ENCODE results near the gene SLC6A9.

The SLC6A9 gene

DNA sequence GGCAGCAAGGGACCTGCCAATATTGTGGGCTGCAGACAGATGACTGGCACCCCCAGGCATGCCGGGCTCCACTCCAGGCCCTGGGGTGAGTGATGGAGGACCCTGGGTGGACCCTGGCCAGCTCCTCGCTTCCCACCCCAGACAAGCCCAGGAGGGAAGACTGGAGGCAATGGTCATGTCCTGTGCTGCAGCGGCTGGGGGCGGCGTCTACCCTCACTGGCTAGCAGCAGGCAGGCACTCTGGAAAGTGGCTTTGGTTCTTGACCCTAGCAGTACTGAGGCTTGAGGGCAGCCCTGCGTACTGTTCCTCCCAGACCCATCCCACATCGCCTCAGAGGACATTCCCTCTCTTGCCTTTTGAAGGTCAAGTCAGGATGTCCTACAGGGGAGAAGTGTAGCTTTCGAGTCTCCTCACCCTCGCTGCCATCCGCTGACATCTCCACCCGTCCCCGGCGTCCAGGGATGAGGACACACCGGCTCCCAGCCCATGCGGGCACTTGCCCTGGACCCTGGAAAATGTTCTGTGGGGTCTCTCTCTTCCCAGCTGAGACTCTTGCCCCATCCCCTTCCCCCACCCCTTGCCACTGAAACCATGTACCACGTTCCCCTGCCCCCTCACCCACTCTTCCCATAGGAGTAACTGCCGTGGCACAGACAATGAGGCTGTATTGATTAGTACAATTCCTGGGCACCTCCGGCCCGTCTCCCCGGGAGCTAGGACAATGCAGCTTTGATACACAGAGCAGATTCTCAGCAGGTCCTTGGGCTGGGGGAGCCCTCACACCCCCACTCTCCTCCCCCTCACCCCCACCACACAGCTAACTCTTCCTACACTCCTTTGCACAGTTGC is 15.0 kb downstream of the SLC6A9 start:
- TF ChIP-seq, protein P1, sequence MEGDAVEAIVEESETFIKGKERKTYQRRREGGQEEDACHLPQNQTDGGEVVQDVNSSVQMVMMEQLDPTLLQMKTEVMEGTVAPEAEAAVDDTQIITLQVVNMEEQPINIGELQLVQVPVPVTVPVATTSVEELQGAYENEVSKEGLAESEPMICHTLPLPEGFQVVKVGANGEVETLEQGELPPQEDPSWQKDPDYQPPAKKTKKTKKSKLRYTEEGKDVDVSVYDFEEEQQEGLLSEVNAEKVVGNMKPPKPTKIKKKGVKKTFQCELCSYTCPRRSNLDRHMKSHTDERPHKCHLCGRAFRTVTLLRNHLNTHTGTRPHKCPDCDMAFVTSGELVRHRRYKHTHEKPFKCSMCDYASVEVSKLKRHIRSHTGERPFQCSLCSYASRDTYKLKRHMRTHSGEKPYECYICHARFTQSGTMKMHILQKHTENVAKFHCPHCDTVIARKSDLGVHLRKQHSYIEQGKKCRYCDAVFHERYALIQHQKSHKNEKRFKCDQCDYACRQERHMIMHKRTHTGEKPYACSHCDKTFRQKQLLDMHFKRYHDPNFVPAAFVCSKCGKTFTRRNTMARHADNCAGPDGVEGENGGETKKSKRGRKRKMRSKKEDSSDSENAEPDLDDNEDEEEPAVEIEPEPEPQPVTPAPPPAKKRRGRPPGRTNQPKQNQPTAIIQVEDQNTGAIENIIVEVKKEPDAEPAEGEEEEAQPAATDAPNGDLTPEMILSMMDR (IDR thresholded peaks at IDR 0.05; ENCODE audit: insufficient read depth, low read length, missing control alignments): no peak
- CTCF ChIA-PET: interaction anchor here (1.0 to 15.1 kb wide), 2 partner anchors 12 to 20 kb away, joined by 4 to 170 read pairs; no protein-coding TSS in a partner anchor
- H3K4me3 ChIP-seq (ENCODE audit: low read depth, low read length): no peak overlapping the region
- DNase-seq (ENCODE audit: low read depth, low spot score): no peak
- POLR2A ChIA-PET: interaction anchor here (1.3 kb wide), 1 partner anchor 15 kb away, joined by 5 read pairs; the partner anchor contains the start of gene SLC6A9

- TF ChIP-seq, protein P1 (IDR thresholded peaks at IDR 0.05; ENCODE audit: insufficient read depth, low read length, missing control alignments): no peak
- CTCF ChIA-PET: interaction anchor here (1.0 to 15.1 kb wide), 4 partner anchors 11 to 32 kb away, joined by 3 to 170 read pairs (median 10); partner anchors contain the start of gene SLC6A9
Observed at GRCh38 chr1:44015206-44015605, 16.1 kb downstream of the SLC6A9 start.

DNA sequence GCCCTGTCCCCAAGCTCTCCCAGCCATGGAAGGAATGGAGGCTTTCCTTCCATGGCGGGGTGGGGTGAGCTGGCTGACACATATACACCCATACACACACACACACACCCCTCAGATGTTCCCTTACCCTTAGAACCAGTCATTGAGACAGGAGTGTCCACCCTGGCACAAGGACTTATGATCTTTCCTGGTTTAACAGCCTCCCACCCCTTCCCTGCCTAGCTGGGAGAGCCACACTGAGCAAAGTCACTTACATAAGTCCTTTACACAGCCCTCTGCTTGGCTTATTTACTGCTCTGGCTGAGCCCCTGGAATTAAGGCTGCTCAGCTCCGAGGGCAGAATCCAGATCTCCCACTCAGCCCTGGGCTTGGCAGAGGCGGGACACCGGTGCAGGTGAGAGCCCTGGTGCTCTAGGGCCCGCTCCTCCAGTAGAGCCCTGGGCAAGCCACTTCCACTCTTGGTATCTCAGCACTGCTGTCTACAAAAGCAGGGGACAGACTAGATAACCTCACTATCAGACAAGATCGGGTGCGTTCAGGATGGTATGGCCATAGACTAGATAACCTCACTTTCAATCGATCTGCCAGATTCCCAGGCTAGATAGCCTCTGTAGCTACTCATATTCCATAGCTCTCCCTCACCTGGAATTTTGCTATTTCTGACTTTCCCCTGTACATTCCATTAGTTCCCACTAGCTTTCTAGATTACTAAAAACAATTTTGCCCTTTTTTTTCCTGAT is 16.7 kb downstream of the SLC6A9 start:
- DNase-seq (ENCODE audit: low read depth, low spot score): no peak
- TF ChIP-seq, protein P1 (IDR thresholded peaks at IDR 0.05; ENCODE audit: insufficient read depth, low read length, missing control alignments): no peak
- ChIA-PET CTCF (interaction anchor here (0.9 to 15.1 kb wide), 5 partner anchors 10 to 33 kb away, joined by 3 to 170 read pairs (median 4); partner anchors contain the start of gene SLC6A9), POLR2A (interaction anchor here (1.3 kb wide), 1 partner anchor 17 kb away, joined by 5 read pairs; the partner anchor contains the start of gene SLC6A9)
- no peak overlapping the region for H3K4me3 ChIP-seq (ENCODE audit: low read depth, low read length)

More at GRCh38 chr1:44015206-44015605, 16.1 kb downstream of the SLC6A9 start:
- no peak for DNase-seq (ENCODE audit: low read depth, low spot score)
- H3K4me3 ChIP-seq (ENCODE audit: low read depth, low read length): no peak overlapping the region
- POLR2A ChIA-PET: interaction anchor here (1.3 kb wide), 1 partner anchor 16 kb away, joined by 5 read pairs; the partner anchor contains the start of gene SLC6A9

DNA sequence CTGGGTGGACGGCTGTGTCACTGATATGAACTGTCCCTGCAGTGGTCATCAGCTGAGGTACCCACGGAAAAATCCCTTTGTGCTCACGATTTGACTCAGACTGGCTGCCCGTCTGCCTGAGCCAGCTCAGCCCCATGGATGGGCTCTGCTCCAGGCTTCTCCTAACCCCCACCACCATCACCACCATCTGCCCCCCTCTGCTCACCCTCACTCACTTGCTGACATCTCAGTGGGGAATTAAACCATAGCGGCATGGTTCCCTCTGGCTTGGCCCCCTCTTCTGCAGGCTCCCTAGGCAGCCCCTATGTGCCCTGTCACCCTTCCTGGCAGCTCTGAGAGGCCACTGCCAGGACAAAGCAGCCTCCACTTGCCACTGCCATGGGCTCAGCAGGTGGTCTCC is 17.3 kb downstream of the SLC6A9 start:
- ChIA-PET POLR2A (interaction anchor here (0.7 kb wide), 1 partner anchor 22 kb away, joined by 5 read pairs; no protein-coding TSS in a partner anchor), CTCF (interaction anchor here (0.9 to 15.1 kb wide), 5 partner anchors 9 to 34 kb away, joined by 3 to 170 read pairs (median 16); no protein-coding TSS in a partner anchor)
- TF ChIP-seq, protein P1 (IDR thresholded peaks at IDR 0.05; ENCODE audit: insufficient read depth, low read length, missing control alignments): no peak
- no peak for DNase-seq (ENCODE audit: low read depth, low spot score)
- H3K4me3 ChIP-seq (ENCODE audit: low read depth, low read length): no peak overlapping the region

DNA sequence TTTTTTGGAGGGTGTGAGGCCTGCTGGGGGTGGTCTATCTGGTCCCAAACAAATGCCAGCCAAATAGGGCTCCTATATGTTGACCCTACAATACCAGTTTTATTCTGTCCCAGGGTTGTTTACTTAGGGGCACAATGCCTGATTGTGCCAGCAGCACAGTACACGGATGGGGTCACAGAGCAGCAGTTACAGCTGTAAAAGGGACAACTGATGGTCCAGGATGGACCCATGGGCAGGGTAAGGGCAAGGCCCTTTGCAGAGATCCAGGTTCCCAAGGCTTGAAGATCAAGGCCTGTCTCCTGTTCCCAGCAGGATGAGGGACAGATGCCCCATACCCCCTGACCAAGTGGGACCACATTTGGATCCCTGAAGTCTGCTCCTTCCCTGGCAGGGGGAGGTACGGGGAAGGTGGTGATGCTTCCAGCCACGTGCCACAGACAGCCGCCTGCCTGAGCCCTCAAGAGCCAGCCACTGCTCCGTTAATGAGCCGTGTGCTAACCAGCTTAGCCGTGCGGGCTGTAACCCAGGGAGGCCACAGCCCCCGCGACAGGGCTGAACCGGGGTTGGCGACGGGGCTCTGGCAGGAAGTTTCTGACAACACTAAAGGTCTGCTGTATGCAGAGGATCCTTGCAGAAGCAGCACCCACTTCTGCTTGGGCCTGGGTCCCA is 18.2 kb downstream of the SLC6A9 start:
- ChIA-PET CTCF (interaction anchor here (0.9 to 15.1 kb wide), 4 partner anchors 8 to 35 kb away, joined by 3 to 170 read pairs (median 20); no protein-coding TSS in a partner anchor), POLR2A (no interaction called here)
- TF ChIP-seq, protein P1 (IDR thresholded peaks at IDR 0.05; ENCODE audit: insufficient read depth, low read length, missing control alignments): no peak
- DNase-seq (ENCODE audit: low read depth, low spot score): no peak
- H3K4me3 ChIP-seq (ENCODE audit: low read depth, low read length): no peak overlapping the region
